Erythroblast (primary cell): ENCODE results near the gene SMTN.

Source experiments
- GATA1 ChIP-seq: IDR thresholded peaks from 2 replicates; pipeline ENCODE4 v1.6.1; 2011; ENCODE audit warnings: low read depth, mild to moderate bottlenecking, control low read depth, low read length, moderate library complexity
- POLR2A ChIP-seq: IDR thresholded peaks from 2 replicates; pipeline ENCODE4 v1.6.1; 2011; ENCODE audit warnings: mild to moderate bottlenecking, low read length

GRCh38 chr22:31139066-31139465 is 57.9 kb downstream of the SMTN start:
- TF ChIP-seq POLR2A (no peak), GATA1 (no peak)
